MM.1S (cell line): ENCODE measurements around the gene ZBTB7A.

Source experiments
- EZH2 ChIP-seq: fragments of 300-600 bp; sonication (generic); optimal IDR thresholded peaks from 2 replicates; pipeline ENCODE3; 2017; ENCODE audit warnings: low read depth, mild to moderate bottlenecking, antibody characterized with exemption, low read length, mixed read lengths
- EZH2phosphoT487 ChIP-seq: fragments of 300-600 bp; sonication (generic); IDR thresholded peaks from 2 replicates; pipeline ENCODE4 v1.6.1; 2018; ENCODE audit warnings: antibody characterized with exemption, low read length
- TF ChIP-seq, protein P1 (sequence below): fragments of 300-600 bp; sonication (generic); IDR thresholded peaks from 2 replicates; pipeline ENCODE4 v1.5.1; 2016; ENCODE audit warnings: antibody characterized with exemption, low read length, mixed read lengths

DNA sequence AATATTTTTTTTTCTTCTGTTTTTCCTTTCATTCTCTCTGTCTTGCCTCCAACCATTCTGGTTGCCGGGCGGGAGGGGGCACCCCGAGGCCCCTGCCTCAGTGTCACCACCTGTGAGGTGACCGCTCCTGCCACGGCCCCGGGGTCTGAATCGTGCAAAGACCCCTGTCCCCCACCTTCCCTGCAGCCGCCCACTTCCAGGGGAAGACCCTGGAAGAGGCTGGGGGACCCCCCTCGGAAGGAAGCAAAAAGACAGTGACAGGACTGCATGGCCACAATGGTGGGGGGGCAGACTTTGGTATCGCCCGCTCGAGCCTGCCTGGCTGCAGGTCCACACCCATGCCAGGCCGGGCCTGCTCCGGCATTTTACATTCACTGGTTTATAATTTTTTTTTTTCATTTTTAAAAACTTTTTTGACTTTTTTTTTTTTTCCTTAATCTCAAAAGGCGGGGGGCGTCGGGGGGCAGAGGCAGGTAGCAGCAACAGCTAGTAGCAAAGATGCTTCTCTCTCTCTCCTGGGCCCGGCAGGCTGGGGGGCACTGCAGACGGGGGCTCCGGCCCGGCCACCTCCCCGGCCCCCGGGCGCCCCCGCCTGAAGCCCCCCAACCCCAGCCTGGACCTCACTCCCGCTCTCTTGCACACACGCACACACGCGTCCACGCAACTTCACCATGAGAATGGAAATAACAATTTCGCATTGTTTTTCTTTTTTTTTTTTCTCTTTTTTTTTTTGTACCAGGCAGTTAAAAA lies 22.6 kb downstream of the ZBTB7A start:
- TF ChIP-seq, protein P1, sequence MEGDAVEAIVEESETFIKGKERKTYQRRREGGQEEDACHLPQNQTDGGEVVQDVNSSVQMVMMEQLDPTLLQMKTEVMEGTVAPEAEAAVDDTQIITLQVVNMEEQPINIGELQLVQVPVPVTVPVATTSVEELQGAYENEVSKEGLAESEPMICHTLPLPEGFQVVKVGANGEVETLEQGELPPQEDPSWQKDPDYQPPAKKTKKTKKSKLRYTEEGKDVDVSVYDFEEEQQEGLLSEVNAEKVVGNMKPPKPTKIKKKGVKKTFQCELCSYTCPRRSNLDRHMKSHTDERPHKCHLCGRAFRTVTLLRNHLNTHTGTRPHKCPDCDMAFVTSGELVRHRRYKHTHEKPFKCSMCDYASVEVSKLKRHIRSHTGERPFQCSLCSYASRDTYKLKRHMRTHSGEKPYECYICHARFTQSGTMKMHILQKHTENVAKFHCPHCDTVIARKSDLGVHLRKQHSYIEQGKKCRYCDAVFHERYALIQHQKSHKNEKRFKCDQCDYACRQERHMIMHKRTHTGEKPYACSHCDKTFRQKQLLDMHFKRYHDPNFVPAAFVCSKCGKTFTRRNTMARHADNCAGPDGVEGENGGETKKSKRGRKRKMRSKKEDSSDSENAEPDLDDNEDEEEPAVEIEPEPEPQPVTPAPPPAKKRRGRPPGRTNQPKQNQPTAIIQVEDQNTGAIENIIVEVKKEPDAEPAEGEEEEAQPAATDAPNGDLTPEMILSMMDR = no peak
- TF ChIP-seq EZH2 = no peak
- no peak for TF ChIP-seq EZH2phosphoT487
